ENCODE measurements around the gene IFT122.

DNA sequence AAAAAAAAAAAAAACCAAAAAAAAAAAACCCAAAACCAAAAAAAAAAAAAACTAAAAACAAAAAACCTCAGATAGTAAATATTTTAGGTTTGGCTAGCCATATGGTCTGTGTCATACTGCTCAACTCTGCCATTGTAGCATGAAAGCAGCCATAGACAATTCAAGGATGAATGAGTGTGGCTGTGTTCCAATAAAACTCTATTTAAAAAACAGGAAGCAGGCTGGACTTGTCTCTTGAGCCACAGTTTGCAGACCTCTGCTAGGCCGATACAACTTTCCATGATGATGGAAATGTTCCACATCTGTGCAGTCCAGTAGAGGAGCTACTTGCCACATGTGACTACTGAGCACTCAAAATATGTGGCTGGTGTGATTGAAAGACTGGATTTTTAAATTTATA is 22.7 kb upstream of the IFT122 start:
- no peak for TF ChIP-seq CTCF (IDR thresholded peaks at IDR 0.05; ENCODE audit: extremely low read depth in 1 of 2, insufficient read depth in 1 of 2, low read depth in 1 of 2, low read length in 2 of 2)
- no peak for TF ChIP-seq POLR2AphosphoS5 (IDR thresholded peaks at IDR 0.05; ENCODE audit: insufficient read depth, low read depth, low read length)
- TF ChIP-seq POLR2A (IDR thresholded peaks at IDR 0.05; ENCODE audit: low read depth, low read length) = no peak
- no peak for TF ChIP-seq GATA2 (IDR thresholded peaks at IDR 0.05; ENCODE audit: insufficient read depth, insufficient read length, low read depth, low read length)
- no peak for TF ChIP-seq MYC (IDR thresholded peaks at IDR 0.05; ENCODE audit: low read depth, low read length)
- no peak for TF ChIP-seq EZH2 (IDR thresholded peaks at IDR 0.05; ENCODE audit: borderline replicate concordance, low read depth, low read length, severe bottlenecking)
- TF ChIP-seq, protein P1, sequence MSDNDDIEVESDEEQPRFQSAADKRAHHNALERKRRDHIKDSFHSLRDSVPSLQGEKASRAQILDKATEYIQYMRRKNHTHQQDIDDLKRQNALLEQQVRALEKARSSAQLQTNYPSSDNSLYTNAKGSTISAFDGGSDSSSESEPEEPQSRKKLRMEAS (IDR thresholded peaks at IDR 0.05; ENCODE audit: insufficient read depth, insufficient read length) = no peak

All from endothelial cell of umbilical vein (primary cell).